Measurements from ENCODE around the gene TNFSF13. TPM values are rescaled to one million over a fixed set of nuclear protein-coding genes. Genes with fewer than 3 reads are reported as not detected.

Gene TNFSF13
- polyA plus RNA-seq, 2 donors, result 5.4 to 5.6 TPM

DNA sequence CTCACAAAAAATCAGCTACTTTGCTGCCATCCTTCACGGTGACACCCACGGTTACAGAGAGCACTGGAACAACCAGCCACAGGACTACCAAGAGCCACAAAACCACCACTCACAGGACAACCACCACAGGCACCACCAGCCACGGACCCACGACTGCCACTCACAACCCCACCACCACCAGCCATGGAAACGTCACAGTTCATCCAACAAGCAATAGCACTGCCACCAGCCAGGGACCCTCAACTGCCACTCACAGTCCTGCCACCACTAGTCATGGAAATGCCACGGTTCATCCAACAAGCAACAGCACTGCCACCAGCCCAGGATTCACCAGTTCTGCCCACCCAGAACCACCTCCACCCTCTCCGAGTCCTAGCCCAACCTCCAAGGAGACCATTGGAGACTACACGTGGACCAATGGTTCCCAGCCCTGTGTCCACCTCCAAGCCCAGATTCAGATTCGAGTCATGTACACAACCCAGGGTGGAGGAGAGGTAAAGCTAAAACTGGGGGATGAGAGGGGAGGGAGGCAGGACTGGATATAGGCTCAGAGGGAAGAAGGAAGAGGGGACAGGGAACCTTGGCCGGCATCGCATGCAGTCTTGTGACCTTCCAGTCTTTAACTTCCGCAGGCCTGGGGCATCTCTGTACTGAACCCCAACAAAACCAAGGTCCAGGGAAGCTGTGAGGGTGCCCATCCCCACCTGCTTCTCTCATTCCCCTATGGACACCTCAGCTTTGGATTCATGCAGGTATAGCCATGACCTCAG lies 21.5 kb downstream of the TNFSF13 start:
- H3K4me3 ChIP-seq (ENCODE audit: low read depth in 1 of 2, low read length in 2 of 2), result peak overlapping the region; percentile 23 to 46
- H3K9me3 ChIP-seq (ENCODE audit: control insufficient read depth in 2 of 2, insufficient read depth in 1 of 2, low read depth in 1 of 2, low read length in 1 of 2), result no peaks in the 10 kb centered on the region
- H3K27me3 ChIP-seq (ENCODE audit: control insufficient read depth in 1 of 2, insufficient read depth in 2 of 2, low read length in 2 of 2), result no peaks in the 10 kb centered on the region
- H3K36me3 ChIP-seq (ENCODE audit: control insufficient read depth in 2 of 2, insufficient read depth in 2 of 2, low read length in 1 of 2), result peaks cover 18 to 36% of the 10 kb centered on the region in 2 donors
- WGBS, 2 donors, result 57 to 65% methylated on average over 12 of the region's 12 CpGs
- H3K4me1 ChIP-seq (ENCODE audit: control insufficient read depth in 2 of 2, insufficient read depth in 2 of 2, low read length in 1 of 2), result peaks cover 6 to 41% of the 10 kb centered on the region in 2 donors
- peak overlapping the region; percentile 96 to 99 for H3K27ac ChIP-seq (ENCODE audit: low read depth in 2 of 2, low read length in 1 of 2)

DNA sequence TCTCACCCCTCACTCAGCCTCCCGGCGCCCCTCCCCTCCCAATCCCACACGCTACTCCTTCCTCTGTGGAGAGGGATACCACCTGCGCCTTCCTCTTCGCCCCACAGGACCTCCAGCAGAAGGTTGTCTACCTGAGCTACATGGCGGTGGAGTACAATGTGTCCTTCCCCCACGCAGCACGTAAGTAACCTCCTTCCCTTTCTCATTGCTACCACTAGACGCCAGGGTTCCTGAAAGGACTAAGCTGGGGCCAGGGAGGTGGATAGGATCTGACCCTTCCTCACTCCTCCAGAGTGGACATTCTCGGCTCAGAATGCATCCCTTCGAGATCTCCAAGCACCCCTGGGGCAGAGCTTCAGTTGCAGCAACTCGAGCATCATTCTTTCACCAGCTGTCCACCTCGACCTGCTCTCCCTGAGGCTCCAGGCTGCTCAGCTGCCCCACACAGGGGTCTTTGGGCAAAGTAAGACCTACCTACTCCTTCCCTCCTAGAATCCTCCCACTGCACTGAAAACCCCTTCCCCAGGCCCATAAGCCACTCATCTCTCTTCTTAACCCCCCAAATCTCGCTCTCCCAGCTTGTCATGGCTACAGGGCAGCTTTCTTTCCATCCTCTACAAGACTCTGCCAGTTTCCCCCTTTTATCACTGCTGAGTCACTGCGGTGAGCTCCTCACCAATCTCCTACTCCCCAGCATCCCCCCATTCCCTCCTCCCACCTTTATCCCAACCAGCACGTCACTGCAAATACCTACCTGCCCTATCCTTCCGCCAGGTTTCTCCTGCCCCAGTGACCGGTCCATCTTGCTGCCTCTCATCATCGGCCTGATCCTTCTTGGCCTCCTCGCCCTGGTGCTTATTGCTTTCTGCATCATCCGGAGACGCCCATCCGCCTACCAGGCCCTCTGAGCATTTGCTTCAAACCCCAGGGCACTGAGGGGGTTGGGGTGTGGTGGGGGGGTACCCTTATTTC lies 22.3 kb downstream of the TNFSF13 start:
- Histone ChIP-seq H3K27me3 (ENCODE audit: control insufficient read depth in 1 of 2, insufficient read depth in 2 of 2, low read length in 2 of 2) (no peaks in the 10 kb centered on the region), H3K4me1 (ENCODE audit: control insufficient read depth in 2 of 2, insufficient read depth in 2 of 2, low read length in 1 of 2) (peaks cover 6 to 41% of the 10 kb centered on the region in 2 donors), H3K36me3 (ENCODE audit: control insufficient read depth in 2 of 2, insufficient read depth in 2 of 2, low read length in 1 of 2) (peaks cover 11 to 29% of the 10 kb centered on the region in 2 donors), H3K4me3 (ENCODE audit: low read depth in 1 of 2, low read length in 2 of 2) (peak overlapping the region; percentile 23 to 46), H3K9me3 (ENCODE audit: control insufficient read depth in 2 of 2, insufficient read depth in 1 of 2, low read depth in 1 of 2, low read length in 1 of 2) (no peaks in the 10 kb centered on the region), H3K27ac (ENCODE audit: low read depth in 2 of 2, low read length in 1 of 2) (peak overlapping the region; percentile 96 to 99)
- 67 to 72% methylated on average over 23 of the region's 23 CpGs for WGBS, 2 donors

GRCh38 chr17:7582396-7583252 lies 24.1 kb downstream of the TNFSF13 start:
- Histone ChIP-seq H3K36me3 (ENCODE audit: control insufficient read depth in 2 of 2, insufficient read depth in 2 of 2, low read length in 1 of 2) (peaks cover 5 to 15% of the 10 kb centered on the region in 2 donors), H3K27me3 (ENCODE audit: control insufficient read depth in 1 of 2, insufficient read depth in 2 of 2, low read length in 2 of 2) (no peaks in the 10 kb centered on the region), H3K4me1 (ENCODE audit: control insufficient read depth in 2 of 2, insufficient read depth in 2 of 2, low read length in 1 of 2) (peaks cover 9 to 40% of the 10 kb centered on the region in 2 donors), H3K27ac (ENCODE audit: low read depth in 2 of 2, low read length in 1 of 2) (peak overlapping the region; percentile 97 to 100), H3K9me3 (ENCODE audit: control insufficient read depth in 2 of 2, insufficient read depth in 1 of 2, low read depth in 1 of 2, low read length in 1 of 2) (no peaks in the 10 kb centered on the region), H3K4me3 (ENCODE audit: low read depth in 1 of 2, low read length in 2 of 2) (peak overlapping the region; percentile 65 to 68)
- WGBS, 2 donors, result 83% methylated on average over 29 to 36 of the region's 36 CpGs

- peak within 1 kb of the TSS; percentile 65 to 68 for H3K4me3 ChIP-seq (ENCODE audit: low read depth in 1 of 2, low read length in 2 of 2)
- H3K27me3 ChIP-seq (ENCODE audit: control insufficient read depth in 1 of 2, insufficient read depth in 2 of 2, low read length in 2 of 2), result no peaks in the 10 kb centered on the region
- H3K9me3 ChIP-seq (ENCODE audit: control insufficient read depth in 2 of 2, insufficient read depth in 1 of 2, low read depth in 1 of 2, low read length in 1 of 2), result no peaks in the 10 kb centered on the region
- WGBS, 2 donors, result 14% methylated on average over 69 of the region's 69 CpGs
- peaks cover 0 to 10% of the 10 kb centered on the region in 2 donors for H3K36me3 ChIP-seq (ENCODE audit: control insufficient read depth in 2 of 2, insufficient read depth in 2 of 2, low read length in 1 of 2)
- peaks cover 9 to 40% of the 10 kb centered on the region in 2 donors for H3K4me1 ChIP-seq (ENCODE audit: control insufficient read depth in 2 of 2, insufficient read depth in 2 of 2, low read length in 1 of 2)
- peak within 1 kb of the TSS; percentile 97 to 100 for H3K27ac ChIP-seq (ENCODE audit: low read depth in 2 of 2, low read length in 1 of 2)
Measured at GRCh38 chr17:7583253-7584109, 24.9 kb downstream of the TNFSF13 start, which contains the start of gene MPDU1. Gene MPDU1 (plus strand): TSS chr17:7583852. CDS start chr17:7583863, 11 bp downstream.

- Histone ChIP-seq H3K4me1 (ENCODE audit: control insufficient read depth in 2 of 2, insufficient read depth in 2 of 2, low read length in 1 of 2) (peaks cover 9 to 20% of the 10 kb centered on the region in 2 donors), H3K9me3 (ENCODE audit: control insufficient read depth in 2 of 2, insufficient read depth in 1 of 2, low read depth in 1 of 2, low read length in 1 of 2) (no peaks in the 10 kb centered on the region), H3K27ac (ENCODE audit: low read depth in 2 of 2, low read length in 1 of 2) (peak overlapping the region; percentile 85 to 97), H3K36me3 (ENCODE audit: control insufficient read depth in 2 of 2, insufficient read depth in 2 of 2, low read length in 1 of 2) (peaks cover 6 to 9% of the 10 kb centered on the region in 2 donors), H3K4me3 (ENCODE audit: low read depth in 1 of 2, low read length in 2 of 2) (no peak overlapping the region), H3K27me3 (ENCODE audit: control insufficient read depth in 1 of 2, insufficient read depth in 2 of 2, low read length in 2 of 2) (no peaks in the 10 kb centered on the region)
- 45 to 53% methylated on average over 9 of the region's 9 CpGs for WGBS, 2 donors
Measured at GRCh38 chr17:7586673-7587419, 28.3 kb downstream of the TNFSF13 start.

DNA sequence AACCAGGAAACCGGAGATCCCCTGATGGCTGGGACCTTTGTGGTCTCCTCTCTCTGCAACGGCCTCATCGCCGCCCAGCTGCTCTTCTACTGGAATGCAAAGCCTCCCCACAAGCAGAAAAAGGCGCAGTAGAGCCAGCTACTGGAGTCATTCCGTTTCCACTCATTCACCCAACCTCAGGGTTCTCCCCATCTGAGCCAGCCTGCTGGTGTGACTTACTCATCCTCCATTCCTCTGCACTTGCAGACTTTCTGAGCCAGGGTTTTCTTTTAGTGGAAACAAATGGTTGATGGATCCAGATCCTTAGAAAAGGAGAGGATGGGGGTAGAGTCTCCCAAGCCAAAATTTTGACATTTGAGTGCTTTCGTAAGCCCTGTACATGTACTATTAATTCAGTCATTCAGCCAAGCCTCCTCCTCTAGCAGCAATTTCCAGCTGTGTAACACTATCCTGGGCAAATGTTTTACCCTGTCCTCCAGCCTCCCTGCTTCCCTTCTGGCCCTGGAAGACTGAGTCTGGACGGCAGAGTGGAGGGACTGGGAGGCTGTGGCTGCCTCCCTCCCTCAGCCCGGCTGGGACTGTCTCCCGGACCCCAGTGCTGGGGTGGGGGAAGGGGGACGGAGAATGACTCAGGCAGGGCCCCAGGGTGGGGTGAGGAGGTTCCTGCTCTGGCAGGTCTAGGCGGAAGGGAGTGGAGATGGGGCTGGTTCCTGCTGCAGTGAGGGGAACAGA lies 29.0 kb downstream of the TNFSF13 start:
- Histone ChIP-seq H3K4me3 (ENCODE audit: low read depth in 1 of 2, low read length in 2 of 2) (peak overlapping the region; percentile 61 to 72), H3K27ac (ENCODE audit: low read depth in 2 of 2, low read length in 1 of 2) (peak overlapping the region; percentile 85 to 97), H3K4me1 (ENCODE audit: control insufficient read depth in 2 of 2, insufficient read depth in 2 of 2, low read length in 1 of 2) (peaks cover 9 to 14% of the 10 kb centered on the region in 2 donors)

DNA sequence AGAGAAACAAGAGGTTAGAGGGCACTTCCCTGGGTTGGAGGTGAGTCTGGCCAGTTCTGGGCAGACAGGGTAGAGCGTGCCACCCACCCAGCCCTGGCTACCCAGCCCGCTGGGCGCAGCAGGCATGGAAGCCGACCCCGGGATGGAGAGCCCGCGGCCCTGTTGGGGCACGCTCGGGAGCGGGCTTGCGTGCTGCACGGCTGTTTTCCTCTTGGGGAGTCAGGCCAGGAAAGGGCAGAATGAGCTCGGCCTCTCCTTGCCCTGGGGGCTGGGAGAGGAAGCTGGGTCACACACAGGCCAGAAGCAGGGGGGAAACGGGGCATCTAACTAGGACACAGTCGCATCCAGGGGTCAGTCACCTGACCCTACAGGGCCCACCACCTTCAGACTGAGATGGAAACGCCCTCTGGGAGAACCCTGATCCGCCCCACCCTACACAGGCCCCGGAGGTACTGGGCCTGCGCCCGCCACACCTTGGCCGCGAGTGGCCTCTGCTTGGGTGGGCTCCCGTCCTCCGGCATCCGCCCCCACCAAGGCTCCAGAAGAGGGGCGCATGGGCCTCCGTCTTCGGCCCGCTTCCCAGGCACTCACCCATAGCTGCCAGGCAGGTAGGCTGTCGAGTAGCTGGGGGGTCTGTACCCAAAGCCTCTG lies 30.1 kb downstream of the TNFSF13 start:
- 34 to 51% methylated on average over 27 to 30 of the region's 30 CpGs for WGBS, 2 donors
- H3K9me3 ChIP-seq (ENCODE audit: control insufficient read depth in 2 of 2, insufficient read depth in 1 of 2, low read depth in 1 of 2, low read length in 1 of 2), result no peaks in the 10 kb centered on the region
- peak overlapping the region; percentile 85 to 97 for H3K27ac ChIP-seq (ENCODE audit: low read depth in 2 of 2, low read length in 1 of 2)
- no peaks in the 10 kb centered on the region for H3K27me3 ChIP-seq (ENCODE audit: control insufficient read depth in 1 of 2, insufficient read depth in 2 of 2, low read length in 2 of 2)
- peaks cover 2 to 6% of the 10 kb centered on the region in 2 donors for H3K4me1 ChIP-seq (ENCODE audit: control insufficient read depth in 2 of 2, insufficient read depth in 2 of 2, low read length in 1 of 2)
- H3K36me3 ChIP-seq (ENCODE audit: control insufficient read depth in 2 of 2, insufficient read depth in 2 of 2, low read length in 1 of 2), result peaks cover 12 to 24% of the 10 kb centered on the region in 2 donors
- peak overlapping the region; percentile 61 to 72 for H3K4me3 ChIP-seq (ENCODE audit: low read depth in 1 of 2, low read length in 2 of 2)

More for the DNA sequence above, 29.0 kb downstream of the TNFSF13 start:
- Histone ChIP-seq H3K9me3 (ENCODE audit: control insufficient read depth in 2 of 2, insufficient read depth in 1 of 2, low read depth in 1 of 2, low read length in 1 of 2) (no peaks in the 10 kb centered on the region), H3K36me3 (ENCODE audit: control insufficient read depth in 2 of 2, insufficient read depth in 2 of 2, low read length in 1 of 2) (peaks cover 6 to 15% of the 10 kb centered on the region in 2 donors), H3K27me3 (ENCODE audit: control insufficient read depth in 1 of 2, insufficient read depth in 2 of 2, low read length in 2 of 2) (no peaks in the 10 kb centered on the region)
- 42 to 61% methylated on average over 12 of the region's 12 CpGs for WGBS, 2 donors

Data from esophagus (tissue), 2 donors.